OCI-M1 (cell line): ENCODE measurements around the gene ZSWIM9.

Experiments used
- DNase-seq: peaks from one replicate; lab custom pipeline; 2025; lab: John Stamatoyannopoulos, UW

ZSWIM9 gene

DNA sequence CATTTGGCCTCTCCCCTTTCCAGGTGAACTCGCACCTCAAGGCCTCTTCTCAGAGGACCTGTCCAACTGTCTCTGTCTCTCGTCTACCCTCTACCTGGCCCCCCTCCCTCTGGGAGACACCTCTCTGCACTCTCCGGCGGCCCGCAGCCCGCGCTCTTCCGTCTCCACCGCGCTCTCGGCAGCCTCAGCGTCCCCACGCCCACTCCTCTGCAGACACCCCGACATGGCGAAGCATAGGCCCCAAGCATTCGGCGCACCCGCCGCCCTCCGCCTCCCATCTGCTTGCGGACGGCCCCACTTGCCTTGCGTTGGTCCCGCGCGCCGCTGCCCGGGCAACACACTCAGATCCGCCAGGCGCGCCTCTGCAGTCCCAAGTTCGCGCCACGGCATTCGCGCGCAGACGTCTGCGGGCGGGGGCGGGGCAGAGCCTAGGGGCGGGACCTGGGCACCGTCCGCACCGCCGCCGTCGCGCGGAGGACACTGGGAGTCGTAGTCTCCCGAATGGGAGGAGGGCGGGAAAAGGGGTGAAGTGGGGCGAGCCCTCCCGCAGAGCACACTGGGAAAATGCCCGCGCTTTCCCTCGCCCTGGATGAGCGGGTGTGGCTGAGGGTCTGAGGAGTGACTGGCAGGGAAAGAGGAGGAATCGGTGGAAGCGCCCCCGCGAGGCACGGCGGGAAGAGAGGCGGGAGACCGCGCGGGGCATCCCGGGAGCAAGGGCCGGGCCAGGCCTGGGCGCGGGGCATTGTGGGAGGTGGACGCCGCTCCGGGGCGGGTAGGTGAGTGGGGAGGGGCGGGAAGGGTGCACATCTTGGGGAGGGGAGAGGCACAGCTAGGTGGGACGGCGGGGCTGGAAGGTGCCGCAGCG, at the start of gene ZSWIM9, which contains the start of gene LIG1:
Gene ZSWIM9, plus strand, starts transcription at position 742 of the 865 bp plus-strand sequence. CDS start 1,123 bp downstream, outside the sequence.
Gene LIG1, minus strand, starts transcription at position 406 of the 865 bp plus-strand sequence. CDS start 4,778 bp downstream, outside the sequence.
- peak; percentile 97 for DNase-seq

DNA sequence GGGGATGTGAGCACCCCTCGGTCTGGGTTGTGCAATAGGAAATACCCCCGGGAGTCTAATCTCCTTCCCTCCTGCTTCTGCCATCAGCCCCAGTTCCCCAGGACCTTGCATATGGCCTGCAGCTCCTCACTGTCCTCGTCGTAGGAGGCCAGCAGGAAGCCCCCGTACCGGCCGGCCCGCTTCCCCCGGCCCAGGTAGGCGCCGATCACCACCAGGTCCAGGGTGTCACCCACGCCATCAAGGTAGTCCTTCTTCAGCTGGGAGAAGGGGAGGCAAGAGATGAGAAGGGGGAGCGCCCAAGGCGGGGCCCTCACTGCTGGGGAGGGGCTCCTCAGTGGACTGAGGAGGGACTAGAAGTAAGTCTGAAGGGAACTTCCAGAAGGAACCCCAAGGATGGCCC, 49.4 kb upstream of the ZSWIM9 start:
- DNase-seq, result no peak

DNA sequence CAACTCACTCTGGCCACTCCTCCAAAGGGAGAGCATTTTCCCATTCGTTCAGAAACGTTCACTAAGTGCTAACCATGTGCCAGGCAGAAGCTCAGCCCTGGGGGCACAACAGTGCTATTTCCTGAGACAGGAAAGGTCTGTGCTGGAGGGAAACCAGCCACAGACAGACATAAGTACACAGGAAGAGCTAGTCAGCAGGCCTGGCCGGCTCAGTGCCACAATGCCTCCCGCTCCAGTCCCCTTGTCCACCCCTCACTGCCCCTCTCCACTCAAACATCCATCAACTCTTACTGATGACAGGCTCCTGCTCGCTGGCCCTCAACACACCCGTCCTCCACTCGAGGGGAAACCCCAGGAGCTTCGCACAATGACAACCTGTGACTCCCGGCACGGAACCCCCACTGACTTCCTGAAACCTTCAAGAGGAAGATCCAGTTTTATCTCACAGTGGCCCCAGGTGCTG, 48.5 kb upstream of the ZSWIM9 start:
- no peak for DNase-seq

DNA sequence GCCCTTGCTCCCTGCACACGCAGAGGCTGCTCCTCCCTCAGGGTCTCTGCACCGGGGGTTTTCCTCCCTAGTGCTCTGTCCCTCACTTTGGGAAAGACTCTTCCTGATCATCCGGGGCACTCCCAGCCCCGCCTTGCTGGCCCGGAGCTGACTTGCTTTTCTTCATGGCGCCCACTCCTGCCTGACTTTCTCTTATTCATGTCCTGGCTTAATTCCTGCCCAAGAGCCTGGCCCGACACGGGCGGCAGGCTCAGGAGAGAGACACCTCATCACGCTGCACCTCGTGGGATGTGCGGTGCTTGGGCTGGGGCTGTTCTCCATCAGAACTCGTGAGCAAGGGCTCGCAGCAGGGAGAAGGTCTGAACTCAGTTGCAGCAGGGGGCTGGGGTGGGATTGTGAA, 48.1 kb upstream of the ZSWIM9 start:
- no peak for DNase-seq

DNA sequence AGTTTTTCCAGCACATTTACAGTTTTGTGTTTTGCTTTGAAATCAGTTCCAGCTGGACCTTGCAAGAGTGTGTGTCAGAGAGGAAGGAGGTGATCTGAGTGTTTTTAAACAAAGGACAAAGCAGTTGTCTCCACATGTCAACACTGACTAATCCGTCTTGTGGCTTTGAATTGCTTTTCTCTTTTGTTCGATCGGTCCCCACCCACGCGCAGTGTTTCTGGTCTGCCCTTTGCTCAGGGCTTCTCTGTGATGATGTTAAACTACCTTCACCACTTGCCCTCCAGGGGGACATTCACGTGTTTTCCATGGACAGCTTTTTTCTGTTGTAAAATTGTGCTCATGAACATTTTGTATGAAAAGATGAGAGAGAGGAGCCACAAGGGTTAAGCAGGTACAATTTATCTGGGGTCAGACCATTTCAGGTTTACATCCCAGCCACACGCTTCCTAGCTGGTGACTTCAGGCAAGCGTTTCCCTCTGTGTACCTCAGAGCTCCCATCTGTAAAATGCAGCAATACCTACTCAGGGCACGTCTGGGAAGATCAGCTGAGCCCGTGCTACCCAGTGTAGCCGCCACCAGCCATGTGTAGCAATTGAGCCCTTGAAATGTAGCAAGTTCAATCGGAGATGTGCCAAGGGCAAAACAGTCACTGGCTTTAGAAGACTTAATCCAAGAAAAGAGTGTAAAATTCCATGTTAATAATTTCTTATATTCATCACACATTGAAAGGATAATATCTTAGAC, 46.4 kb upstream of the ZSWIM9 start:
- no peak for DNase-seq

DNA sequence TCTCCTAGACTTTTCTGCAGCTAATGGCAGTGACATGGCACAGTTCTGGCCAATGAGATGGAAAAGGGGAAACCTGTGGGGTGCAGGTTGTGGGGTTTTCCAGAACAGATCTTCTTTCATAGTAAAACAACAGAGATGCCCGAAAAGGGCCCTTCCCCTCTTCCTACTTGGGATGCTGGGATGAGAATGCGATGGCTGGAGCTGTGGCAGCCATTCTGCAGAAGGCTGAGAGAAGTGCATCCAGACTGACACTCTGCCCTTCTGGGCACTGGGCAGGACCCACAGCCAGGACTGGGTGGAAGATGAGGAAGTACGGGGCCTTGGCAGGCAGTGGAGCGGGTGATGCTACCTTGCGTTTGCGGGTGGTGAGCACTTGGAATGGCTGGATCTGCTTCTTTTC, 42.9 kb upstream of the ZSWIM9 start:
- DNase-seq, result no peak

DNA sequence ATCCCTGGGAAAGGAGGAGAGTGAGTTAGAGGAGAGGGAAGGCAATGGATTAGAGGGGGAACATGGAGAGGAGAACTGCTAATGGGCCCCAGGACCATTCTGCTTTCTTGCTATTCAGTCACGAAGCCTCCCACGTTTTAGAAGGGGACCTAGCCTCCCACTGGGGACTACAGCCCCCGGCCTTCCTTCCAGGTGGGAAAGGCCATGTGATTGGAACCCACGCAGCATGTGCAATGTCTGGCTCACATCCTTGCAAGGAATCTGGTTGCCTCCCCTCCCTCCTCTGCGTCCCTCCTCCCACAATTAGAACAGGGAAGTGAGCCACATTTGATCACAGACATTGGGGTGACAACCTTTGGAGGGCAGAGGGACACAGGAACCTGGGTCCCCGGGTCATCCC, 37.4 kb upstream of the ZSWIM9 start:
- no peak for DNase-seq

DNA sequence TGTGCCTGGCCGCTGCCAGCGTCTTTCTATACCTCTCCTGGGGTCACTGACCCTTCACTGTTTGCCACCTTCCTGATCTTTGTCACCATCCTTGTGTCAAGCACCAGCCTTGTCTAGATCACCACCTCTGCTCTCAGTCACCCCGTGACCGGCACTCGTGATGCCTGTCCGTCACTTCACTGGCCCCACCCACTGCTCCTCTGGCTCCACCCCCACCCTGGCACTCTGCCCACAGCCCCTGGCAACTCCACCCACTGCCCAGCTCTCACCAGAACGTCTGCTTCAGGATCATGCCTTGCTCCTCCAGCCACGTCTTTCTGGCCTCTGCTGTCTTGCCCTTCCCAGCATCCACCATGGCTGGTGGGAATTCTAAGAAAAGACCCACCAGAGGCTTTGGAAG, 35.1 kb upstream of the ZSWIM9 start:
- DNase-seq, result no peak

DNA sequence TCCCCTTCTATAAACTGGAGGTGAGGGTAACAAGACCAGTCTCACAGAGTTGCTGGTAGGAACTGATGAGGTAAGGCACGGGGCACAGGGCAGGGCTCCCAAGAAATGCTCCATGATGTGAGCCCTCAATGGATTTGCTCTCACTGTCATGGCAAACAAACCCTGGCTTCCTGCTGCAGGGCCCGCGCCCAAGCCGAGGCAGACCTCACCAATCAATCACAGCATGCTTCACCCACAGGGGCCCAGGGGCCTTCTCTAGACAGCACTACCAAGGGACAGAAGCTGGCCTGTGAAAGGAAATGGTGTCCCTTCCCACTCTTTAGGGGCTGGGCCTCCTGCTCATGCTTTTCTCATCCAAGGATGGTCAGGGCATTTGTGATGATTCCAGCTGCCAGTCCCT, 33.9 kb upstream of the ZSWIM9 start:
- no peak for DNase-seq

DNA sequence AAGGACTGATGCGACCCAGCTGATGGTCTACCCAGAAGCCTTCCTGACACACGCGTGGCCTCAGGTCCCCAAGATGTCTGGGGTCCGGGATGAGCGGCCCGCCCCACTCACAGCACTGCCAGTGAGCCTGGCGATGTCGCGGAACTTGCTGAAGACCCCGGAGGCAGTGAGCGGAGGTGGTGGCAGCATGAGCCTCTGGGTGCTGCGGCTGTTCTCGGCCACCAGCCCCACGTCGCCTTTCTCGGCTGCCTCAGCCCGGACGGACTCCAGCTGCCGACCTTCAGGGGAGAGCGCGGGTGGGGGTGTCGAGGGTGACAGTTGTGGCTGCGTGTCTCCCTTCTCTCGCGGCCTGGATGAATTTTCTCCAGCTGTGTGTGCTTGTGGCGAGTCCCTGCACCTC, 33.1 kb upstream of the ZSWIM9 start:
- no peak for DNase-seq

DNA sequence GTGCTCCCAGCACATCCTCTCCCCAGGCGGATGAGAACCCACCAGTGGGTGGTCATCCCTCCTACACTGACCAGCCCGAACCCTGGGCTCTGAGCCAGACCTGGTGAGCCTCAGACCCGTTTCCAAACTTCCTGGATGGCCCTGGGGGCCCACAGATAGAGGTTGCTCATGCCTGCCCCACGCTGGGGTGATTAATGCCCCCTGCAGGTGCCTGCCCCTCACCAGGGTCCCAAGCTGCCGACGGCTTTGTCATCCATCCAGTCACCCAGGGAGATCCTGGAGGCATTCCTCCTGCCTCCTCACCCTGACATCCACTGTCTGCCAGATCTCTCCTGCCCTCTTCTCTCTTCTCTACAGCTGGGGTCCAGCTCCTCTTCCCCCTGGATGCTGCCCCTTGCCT, 31.4 kb upstream of the ZSWIM9 start:
- no peak for DNase-seq

DNA sequence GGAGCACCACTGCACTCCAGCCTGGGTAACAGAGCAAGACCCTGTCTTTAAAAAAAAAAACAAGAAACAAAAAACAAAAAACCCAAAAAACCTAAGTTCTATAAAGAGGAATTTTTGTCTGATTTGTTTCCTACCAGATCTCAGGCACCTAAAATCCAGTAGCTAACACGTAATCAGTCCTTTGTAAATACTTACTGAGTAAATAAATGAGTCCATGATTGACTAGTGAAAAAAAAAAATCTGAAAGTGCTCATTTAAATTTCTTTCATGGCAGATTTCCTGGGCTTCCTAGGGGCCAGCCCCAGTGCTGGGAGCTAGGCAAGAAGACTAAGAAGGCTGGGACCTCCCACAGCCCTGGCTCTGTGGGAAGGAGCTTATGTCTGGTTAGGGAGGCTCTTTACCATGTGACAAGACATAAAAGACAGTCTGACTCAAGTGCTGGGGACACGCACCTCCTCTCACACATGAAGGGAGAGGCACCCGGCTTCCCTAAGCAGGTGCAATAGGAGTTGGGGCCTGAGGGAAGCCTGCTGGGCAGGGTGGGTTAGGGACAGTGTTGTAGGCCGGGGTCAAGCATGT, 22.8 kb upstream of the ZSWIM9 start:
- DNase-seq, result no peak

DNA sequence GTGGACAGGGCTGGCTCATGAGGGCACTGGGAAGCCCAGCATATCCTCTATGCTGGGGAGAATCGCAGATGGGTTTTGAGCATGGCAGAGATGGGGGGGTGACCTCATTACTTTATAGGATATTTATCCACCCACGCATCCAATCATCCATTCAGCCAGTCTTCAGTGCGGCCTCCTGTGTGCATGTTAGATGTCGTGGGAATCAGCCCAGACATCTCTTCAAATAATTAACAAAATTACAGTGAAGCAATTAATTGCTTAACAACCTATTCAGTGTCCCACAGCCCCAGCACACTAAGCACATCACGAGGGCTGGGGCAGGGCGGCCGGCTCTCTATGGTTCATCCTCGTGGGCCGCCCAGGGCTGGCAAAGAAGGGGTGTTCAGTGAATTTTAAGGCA, 21.9 kb upstream of the ZSWIM9 start:
- DNase-seq, result no peak

DNA sequence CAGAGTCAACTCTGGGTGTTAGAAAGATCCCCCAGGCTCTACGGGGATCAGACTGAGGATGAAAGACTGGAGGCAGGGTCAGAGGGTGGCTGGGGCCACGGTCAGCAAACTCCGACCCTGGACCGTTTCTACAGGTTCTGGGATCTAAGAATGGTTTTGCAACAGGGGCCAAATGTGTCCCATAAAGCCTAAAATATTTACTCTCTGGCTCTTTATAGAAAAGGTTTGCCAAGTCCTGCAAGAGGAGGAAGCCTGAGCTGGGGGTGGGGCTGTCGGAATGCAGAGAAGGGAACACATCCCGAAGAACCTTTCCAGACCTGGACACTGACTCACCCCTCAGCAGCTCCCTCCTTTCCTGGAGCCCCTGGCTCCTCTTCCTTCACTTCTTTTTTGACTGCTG, 21.1 kb upstream of the ZSWIM9 start:
- DNase-seq, result no peak

DNA sequence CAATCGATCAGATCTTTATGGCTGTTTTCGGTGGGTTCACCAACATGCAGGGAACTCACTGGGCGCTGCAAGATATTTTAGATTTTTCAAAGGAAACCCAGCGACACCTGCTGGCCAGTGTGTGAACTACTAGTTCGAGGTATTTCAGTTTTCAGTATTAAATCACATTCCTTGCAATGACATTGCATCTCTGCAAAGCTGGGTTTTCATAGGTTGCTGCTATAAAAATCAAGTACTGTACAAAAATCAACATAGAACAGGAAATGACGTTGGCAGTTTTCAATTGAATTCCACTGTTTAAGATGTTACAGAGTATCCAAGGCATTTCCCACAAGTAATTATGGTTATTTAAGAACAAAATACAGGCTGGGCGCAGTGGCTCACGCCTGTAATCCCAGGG, 17.9 kb upstream of the ZSWIM9 start:
- peak; percentile 86 for DNase-seq

DNA sequence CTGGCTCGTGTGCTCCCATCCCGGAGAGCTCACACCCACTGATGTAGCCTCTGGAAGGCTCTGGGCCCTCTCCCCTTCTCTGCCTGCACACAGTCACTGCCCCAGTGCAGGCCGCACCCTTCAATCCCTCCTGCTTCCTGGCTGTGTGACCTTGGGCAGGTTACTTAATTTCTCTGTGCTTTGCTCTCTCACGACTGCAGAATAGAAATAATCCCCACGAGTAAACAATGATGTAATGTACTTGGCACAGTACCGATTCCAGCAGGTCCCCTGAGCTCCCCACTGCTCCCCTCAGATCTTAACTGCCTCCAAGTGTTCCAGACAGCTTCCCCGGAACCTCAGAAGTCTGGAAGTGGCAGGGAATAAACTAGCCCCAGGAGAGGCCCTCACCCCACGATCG, 16.5 kb upstream of the ZSWIM9 start:
- no peak for DNase-seq

DNA sequence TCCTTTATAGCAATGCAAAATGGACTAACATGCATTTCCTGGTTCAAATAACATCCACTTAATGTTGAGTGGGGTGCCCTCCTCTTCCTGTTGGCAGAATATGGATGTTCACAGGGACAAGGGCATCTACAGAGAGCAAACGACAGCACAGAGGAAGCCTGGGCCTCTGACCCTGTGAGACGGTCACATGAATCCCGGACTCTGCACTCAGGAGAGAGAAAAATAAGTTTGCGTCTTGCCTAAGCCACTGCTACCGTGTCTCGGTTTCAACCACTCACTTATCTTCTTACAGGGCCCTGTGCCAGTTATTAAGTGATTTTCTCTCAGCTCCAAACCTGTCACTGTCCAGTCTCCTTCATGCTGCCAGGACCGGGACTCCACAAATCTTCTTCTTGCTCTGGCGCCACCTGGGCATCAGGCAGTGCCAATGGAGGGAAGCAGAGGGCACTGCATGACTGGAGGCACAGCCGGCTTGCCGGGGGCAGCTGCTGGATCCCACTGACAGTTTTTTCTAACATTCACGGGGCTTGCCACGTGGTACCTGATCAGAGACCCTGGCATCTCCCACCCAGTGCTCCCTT, 12.2 kb upstream of the ZSWIM9 start:
- no peak for DNase-seq

DNA sequence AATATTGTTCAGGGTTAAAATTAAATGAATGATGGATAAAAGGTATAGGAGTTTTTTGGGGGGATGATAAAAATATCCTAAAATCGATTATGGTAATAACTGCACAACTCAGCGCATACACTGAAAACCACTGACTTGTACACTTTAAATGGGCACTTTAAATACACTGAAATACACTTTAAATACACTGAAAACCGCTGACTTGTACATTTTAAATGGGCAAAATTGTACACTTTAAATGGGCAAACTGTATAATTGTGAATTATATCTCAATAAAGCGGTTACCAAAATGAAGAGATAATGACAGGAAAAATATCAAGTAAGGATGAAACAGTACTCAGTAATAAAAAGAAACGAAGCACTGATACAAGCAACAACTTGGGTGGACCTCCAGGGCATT, 1.8 kb upstream of the ZSWIM9 start:
- no peak for DNase-seq

DNA sequence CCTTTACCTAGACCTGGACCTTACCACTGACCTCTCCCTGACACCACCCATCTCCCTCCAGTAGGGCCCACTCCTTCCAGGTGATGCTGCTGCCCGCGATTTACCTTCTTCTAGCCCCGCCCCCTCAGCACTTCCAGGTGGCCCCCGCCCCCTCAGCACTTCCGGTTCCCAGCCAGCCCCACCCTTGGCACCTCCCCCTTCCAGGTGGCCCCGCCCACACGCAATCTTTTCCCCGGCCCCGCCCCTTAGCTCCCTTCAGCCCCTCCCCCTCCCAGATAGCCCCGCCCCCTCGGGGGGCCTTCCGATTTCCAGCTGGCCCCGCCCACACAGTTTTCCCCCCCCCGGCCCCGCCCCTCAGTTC, 922 bp upstream of the ZSWIM9 start:
- DNase-seq, result peak; percentile 86

DNA sequence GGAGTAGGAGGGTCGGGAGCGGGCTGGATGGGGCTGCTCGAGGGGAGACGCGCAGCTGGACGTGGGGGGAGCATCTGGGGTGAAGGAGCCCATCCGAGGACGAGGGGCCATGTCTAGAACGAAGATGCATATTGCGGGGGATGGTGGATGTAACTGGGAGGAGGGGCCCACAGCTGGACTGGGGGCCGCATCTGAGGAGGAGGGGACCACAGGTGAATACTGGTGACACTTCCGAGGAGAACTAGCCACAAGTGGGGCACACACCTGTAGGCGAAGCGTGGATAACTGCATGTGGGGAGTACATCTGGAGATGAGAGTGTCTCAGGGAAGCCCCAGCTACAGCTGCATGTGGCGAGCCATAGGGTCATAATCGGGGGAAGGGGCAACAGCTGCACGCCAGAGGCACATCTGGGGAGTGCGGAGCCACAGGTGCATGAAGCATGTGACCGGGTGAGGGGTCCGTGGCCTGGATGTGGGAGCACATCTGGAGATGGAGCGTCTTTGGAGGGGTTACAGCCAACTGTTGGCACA, 402 bp downstream of the ZSWIM9 start:
- no peak for DNase-seq

DNA sequence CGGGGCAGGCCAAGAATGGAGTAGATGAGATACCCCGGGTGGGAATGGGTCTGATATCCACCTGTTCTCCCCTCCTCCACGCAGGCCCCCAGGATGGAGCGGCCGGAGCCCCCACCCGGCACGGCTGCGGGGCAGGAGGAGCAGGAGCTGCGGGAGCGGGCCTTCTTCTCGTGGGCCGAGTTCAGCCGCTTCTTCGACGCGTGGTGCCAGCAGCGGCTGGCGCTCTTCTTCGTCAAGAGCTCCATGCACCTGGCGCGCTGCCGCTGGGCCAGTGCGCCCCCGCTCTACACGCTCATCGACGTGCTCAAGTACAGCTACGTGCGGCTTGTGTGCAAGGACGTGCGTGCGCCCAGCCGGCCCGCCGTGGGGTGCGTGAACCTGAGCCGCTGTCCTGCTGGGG, 1.2 kb downstream of the ZSWIM9 start:
- no peak for DNase-seq

DNA sequence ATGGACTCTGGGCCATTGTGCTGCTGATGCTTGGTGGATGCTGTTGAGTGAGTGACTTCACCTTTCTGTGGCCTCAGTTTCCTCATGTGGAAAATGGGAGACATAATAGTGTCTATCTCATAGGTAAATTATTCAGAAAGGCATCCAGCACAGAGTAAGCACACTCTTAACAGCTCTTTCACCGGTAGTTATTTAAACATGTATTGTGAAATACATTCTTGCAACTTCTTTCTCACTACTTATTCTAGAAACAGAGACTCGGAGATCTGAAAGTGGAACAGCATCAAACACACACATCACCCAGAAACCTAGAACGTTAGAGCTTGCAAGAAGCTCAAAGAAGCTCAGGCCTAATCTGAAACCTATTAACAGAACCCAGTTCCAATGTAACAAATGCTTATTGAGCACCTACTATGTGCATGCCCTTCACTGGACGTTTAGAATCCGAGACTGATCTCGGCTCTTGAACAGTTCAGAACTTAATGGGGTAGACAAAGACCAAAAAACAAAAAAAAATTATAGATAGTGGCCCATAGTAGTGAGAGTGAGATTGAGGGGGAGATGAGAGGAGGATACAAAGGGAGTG, 4.1 kb downstream of the ZSWIM9 start:
- no peak for DNase-seq
